DOHH2 (cell line): ENCODE results near the gene ANOS1.

Experiments
- CTCF ChIP-seq: fragments of 200-600 bp; sonication (generic); IDR thresholded peaks from one replicate; pipeline ENCODE4 v1.5.1; 2014; ENCODE audit warnings: antibody characterized with exemption, mild to moderate bottlenecking, low read depth, low read length; ENCODE audit not compliant: poor library complexity, severe bottlenecking
- EZH2phosphoT487 ChIP-seq: fragments of 200-600 bp; sonication (generic); IDR thresholded peaks from 2 replicates; pipeline ENCODE4 v1.6.1; 2017; ENCODE audit warnings: borderline replicate concordance, mild to moderate bottlenecking, antibody characterized with exemption, low read length, moderate library complexity, mixed read lengths

DNA sequence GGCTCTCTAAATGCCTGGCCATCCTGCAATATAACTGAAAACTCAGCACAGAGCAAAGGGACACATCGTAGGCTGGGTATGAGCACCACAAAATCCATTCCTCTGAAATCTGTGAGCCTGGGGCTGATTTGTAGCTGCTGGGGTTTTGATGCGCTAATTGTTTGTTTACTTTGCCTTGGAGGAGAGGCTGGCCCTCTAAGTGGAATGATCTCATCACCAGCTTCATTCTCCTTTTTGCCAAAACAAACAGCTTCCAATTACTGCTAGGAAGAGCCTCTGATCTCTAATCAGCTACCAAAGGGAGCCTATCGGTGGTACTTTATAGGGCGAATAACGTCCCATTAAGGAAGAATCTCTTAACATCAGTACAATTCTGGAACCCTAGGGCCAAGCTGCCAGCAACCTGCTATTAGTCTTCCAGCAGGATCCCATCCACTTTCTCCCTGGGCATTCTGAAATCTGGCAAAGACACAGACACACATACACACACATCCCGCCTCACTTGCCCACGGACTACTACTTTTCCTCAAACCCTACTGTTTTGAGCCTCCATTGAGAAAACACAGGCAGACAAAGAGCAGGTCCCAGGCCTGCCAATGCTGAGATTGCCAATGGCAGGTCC is 5.8 kb downstream of the ANOS1 start:
- no peak for TF ChIP-seq CTCF
- no peak for TF ChIP-seq EZH2phosphoT487
